ENCODE data around the gene TNFAIP6. TPM values are rescaled to one million over a fixed set of nuclear protein-coding genes. Genes with fewer than 3 reads are reported as not detected.

The TNFAIP6 gene
- total RNA-seq, 3 donors from 2014 or later (not counting 1 experiment from before 2014, with no cell fraction given), result 0.83 TPM; not detected in 2

- H3K4me3 Mint-ChIP-seq, result no peak overlapping the region
- H3K9me3 Mint-ChIP-seq, result no peaks in the 10 kb centered on the region
- no peak overlapping the region for H3K27ac Mint-ChIP-seq
- Histone ChIP-seq H3K4me1 (ENCODE audit: control insufficient read depth, insufficient read depth, low read length) (no peaks in the 10 kb centered on the region), H3K27ac (ENCODE audit: low read length) (no peak overlapping the region), H3K9me3 (ENCODE audit: control insufficient read depth, insufficient read depth, low read length) (no peaks in the 10 kb centered on the region), H3K4me3 (ENCODE audit: low read length) (no peak overlapping the region), H3K36me3 (ENCODE audit: control insufficient read depth, insufficient read depth, low read length) (no peaks in the 10 kb centered on the region), H3K27me3 (ENCODE audit: control insufficient read depth, insufficient read depth, low read length) (no peaks in the 10 kb centered on the region)
- WGBS (ENCODE audit: insufficient coverage), result 62% methylated on average over 2 of the region's 3 CpGs
- peaks cover 0 to 27% of the 10 kb centered on the region in 2 donors for H3K27me3 Mint-ChIP-seq (ENCODE audit: low read depth in 2 of 2)
- ATAC-seq (no peak), DNase-seq (no peak)
- no peaks in the 10 kb centered on the region for H3K4me1 Mint-ChIP-seq
- intact Hi-C loops (cut with micrococcal nuclease), result no loop called here
- H3K36me3 Mint-ChIP-seq, result no peaks in the 10 kb centered on the region
- no peak for TF ChIP-seq CTCF (IDR thresholded peaks at IDR 0.05)
Measured at GRCh38 chr2:151334082-151334815, 23.1 kb upstream of the TNFAIP6 start.

DNA sequence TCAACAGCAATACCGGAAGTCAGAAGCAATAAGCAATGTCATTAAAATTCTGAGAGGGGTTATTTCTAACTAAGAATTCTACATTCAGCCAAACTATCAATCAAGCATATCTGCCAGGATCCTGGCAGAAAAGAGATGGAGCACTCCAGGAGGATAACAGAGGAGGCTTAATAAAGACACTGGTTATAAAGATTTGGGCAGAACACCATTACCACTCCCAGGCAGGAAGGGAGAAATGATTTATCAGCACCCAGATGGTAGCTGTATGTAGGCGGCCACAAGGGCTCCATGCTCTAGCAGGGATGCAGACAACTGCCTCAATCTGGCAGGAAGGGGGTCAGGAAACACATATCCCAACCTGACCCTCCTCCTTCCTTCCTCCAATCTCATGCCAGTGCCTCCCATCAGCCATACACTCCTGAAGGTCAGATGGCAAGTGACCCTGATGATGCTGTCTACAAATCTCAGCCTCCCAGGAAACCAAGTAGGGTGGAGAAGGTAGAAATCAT, 20.5 kb upstream of the TNFAIP6 start:
- no peak overlapping the region for H3K27ac Mint-ChIP-seq
- Histone ChIP-seq H3K27me3 (ENCODE audit: control insufficient read depth, insufficient read depth, low read length) (no peaks in the 10 kb centered on the region), H3K4me1 (ENCODE audit: control insufficient read depth, insufficient read depth, low read length) (no peaks in the 10 kb centered on the region), H3K36me3 (ENCODE audit: control insufficient read depth, insufficient read depth, low read length) (no peaks in the 10 kb centered on the region), H3K9me3 (ENCODE audit: control insufficient read depth, insufficient read depth, low read length) (no peaks in the 10 kb centered on the region), H3K27ac (ENCODE audit: low read length) (no peak overlapping the region), H3K4me3 (ENCODE audit: low read length) (no peak overlapping the region)
- DNase-seq (no peak), ATAC-seq (no peak)
- H3K4me3 Mint-ChIP-seq, result no peak overlapping the region
- no peaks in the 10 kb centered on the region for H3K36me3 Mint-ChIP-seq
- WGBS (ENCODE audit: insufficient coverage), result 56% methylated on average over 1 of the region's 2 CpGs
- peaks cover 0 to 3% of the 10 kb centered on the region in 2 donors for H3K9me3 Mint-ChIP-seq
- no peak for TF ChIP-seq CTCF (IDR thresholded peaks at IDR 0.05)
- H3K4me1 Mint-ChIP-seq, result no peaks in the 10 kb centered on the region
- peaks cover 0 to 40% of the 10 kb centered on the region in 2 donors for H3K27me3 Mint-ChIP-seq (ENCODE audit: low read depth in 2 of 2)
- intact Hi-C loops (cut with micrococcal nuclease), result no loop called here

GRCh38 chr2:151337643-151338042, 19.7 kb upstream of the TNFAIP6 start:
- TF ChIP-seq CTCF (IDR thresholded peaks at IDR 0.05), result no peak
- Histone ChIP-seq H3K36me3 (ENCODE audit: control insufficient read depth, insufficient read depth, low read length) (no peaks in the 10 kb centered on the region), H3K27ac (ENCODE audit: low read length) (no peak overlapping the region), H3K4me1 (ENCODE audit: control insufficient read depth, insufficient read depth, low read length) (no peaks in the 10 kb centered on the region), H3K27me3 (ENCODE audit: control insufficient read depth, insufficient read depth, low read length) (no peaks in the 10 kb centered on the region), H3K9me3 (ENCODE audit: control insufficient read depth, insufficient read depth, low read length) (no peaks in the 10 kb centered on the region), H3K4me3 (ENCODE audit: low read length) (no peak overlapping the region)
- Mint-ChIP-seq H3K27ac (no peak overlapping the region), H3K4me3 (no peak overlapping the region), H3K9me3 (peaks cover 0 to 3% of the 10 kb centered on the region in 2 donors), H3K4me1 (no peaks in the 10 kb centered on the region), H3K36me3 (no peaks in the 10 kb centered on the region), H3K27me3 (ENCODE audit: low read depth in 2 of 2) (peaks cover 0 to 41% of the 10 kb centered on the region in 2 donors)
- no CpG with 5 or more reads among the region's 1 CpG for WGBS (ENCODE audit: insufficient coverage)
- intact Hi-C loops (cut with micrococcal nuclease), result no loop called here
- ATAC-seq, result no peak
- no peak for DNase-seq

All from natural killer cell (primary cell).